Measurements from ENCODE around the gene SELENOM.
"Not testable (repeated sequence)": the region's sequence is repeated elsewhere in the genome, so short reads cannot be mapped to it uniquely, and the experiment has no call there.

SELENOM gene

GRCh38 chr22:31130873-31131272 is 23.5 kb upstream of the SELENOM start:
- DNase-seq: no peak

- DNase-seq: no peak
Observed at GRCh38 chr22:31128156-31128555, 20.8 kb upstream of the SELENOM start.

GRCh38 chr22:31127181-31127772 is 19.9 kb upstream of the SELENOM start:
- no peak for DNase-seq

GRCh38 chr22:31126869-31127175 is 19.5 kb upstream of the SELENOM start:
- DNase-seq: no peak

GRCh38 chr22:31126128-31126868 is 18.9 kb upstream of the SELENOM start:
- no peak for DNase-seq

GRCh38 chr22:31125521-31126117 is 18.3 kb upstream of the SELENOM start:
- DNase-seq: no peak

GRCh38 chr22:31124811-31125465 is 17.6 kb upstream of the SELENOM start:
- DNase-seq: no peak

- no peak for DNase-seq
Observed at GRCh38 chr22:31124290-31124689, 16.9 kb upstream of the SELENOM start.

- no peak for DNase-seq
Observed at GRCh38 chr22:31123292-31123602, 15.9 kb upstream of the SELENOM start.

- no peak for DNase-seq
Observed at GRCh38 chr22:31122532-31123291, 15.3 kb upstream of the SELENOM start, which contains the start of gene INPP5J. INPP5J (plus strand) TSS chr22:31122966; CDS start chr22:31123015, 49 bp downstream.

- DNase-seq: no peak
Observed at GRCh38 chr22:31122196-31122531, 14.8 kb upstream of the SELENOM start.

GRCh38 chr22:31121403-31121802 is 14.0 kb upstream of the SELENOM start:
- no peak for DNase-seq

- DNase-seq: no peak
Observed at GRCh38 chr22:31120642-31121041, 13.3 kb upstream of the SELENOM start.

GRCh38 chr22:31120230-31120629 is 12.9 kb upstream of the SELENOM start:
- DNase-seq: no peak

- DNase-seq: no peak
Observed at GRCh38 chr22:31119026-31119717, 11.8 kb upstream of the SELENOM start.

GRCh38 chr22:31118046-31118820 is 10.9 kb upstream of the SELENOM start:
- no peak for DNase-seq

- not testable (repeated sequence) for DNase-seq
Observed at GRCh38 chr22:31112547-31113091, 5.3 kb upstream of the SELENOM start.

- DNase-seq: no peak
Observed at GRCh38 chr22:31107894-31108218, 488 bp upstream of the SELENOM start.

GRCh38 chr22:31106731-31107177 is 614 bp downstream of the SELENOM start:
- DNase-seq: no peak

- no peak for DNase-seq
Observed at GRCh38 chr22:31106001-31106571, 1.3 kb downstream of the SELENOM start.

GRCh38 chr22:31105282-31105929 is 2.0 kb downstream of the SELENOM start:
- DNase-seq: no peak
